GM19239 (cell line): ENCODE measurements around the gene ZNF620.
"Not testable (repeated sequence)": the region's sequence is repeated elsewhere in the genome, so short reads cannot be mapped to it uniquely, and the experiment has no call there.

ENCODE experiments used
- DNase-seq: peaks from one replicate; pipeline ENCODE4 v3.0.0; 2011; ENCODE audit warnings: low spot score; ENCODE audit not compliant: insufficient read length
- FAIRE-seq: peaks from 2 replicates; lab custom pipeline; 2011; peaks lifted over from hg19 to GRCh38; lab: Jason Lieb, UNC

Gene ZNF620

DNA sequence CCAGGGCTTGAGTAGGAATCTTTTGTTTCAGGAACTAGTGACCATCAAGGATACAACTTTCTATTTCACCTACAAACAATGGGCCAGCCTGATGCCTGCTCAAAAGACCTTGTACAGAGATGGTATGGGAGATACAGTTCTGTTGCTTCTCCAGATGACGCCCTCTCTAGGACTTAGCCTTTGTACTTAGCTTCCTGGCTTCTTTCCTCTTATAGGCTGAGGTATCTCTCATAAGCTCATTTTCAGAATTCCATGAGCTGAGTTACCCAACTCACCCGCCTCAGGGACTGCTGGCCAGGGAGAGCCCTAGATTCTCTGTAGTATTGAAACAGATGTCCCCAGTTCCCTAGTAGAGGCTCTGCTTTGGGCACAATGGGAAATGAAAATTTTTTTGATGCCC lies 8.6 kb upstream of the ZNF620 start:
- FAIRE-seq, result no peak
- no peak for DNase-seq

DNA sequence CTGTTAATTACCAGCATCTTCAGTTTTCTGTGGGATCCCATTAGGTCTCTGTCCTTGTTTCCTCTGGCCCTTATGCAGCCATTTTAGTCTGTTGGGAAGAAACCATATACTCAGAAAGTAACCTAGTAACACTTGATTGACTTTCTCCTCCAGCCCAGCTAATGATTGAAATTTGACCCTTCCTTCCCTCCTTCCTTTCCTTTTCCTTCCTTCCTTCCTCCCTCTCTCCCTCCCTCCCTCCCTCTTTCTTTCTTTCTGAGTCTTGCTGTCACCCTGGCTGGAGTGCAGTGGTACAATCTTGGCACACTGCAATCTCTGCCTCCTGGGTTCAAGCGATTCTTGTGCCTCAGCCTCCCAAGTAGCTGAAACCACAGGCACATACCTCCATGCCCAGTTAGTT lies 5.9 kb upstream of the ZNF620 start:
- FAIRE-seq (no peak), DNase-seq (no peak)

DNA sequence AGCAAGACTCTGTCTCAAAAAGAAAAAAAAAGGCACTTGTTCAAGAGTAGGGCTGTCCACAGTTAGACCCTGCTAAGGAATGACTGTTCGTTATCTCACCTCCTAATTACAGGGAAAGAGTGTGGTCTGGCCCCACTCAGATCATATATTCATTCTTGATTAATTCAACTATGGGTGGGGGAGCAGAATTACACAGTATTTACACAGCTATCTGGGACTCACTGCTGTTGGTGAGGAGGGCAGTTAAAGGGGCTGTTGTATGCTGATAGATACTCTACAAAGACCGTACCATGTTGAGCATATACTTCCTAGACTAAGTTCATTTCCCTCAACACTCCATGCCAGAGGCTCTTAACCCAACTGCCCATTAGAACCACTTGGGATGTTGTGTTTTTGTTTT lies 3.8 kb upstream of the ZNF620 start:
- FAIRE-seq (no peak), DNase-seq (no peak)

DNA sequence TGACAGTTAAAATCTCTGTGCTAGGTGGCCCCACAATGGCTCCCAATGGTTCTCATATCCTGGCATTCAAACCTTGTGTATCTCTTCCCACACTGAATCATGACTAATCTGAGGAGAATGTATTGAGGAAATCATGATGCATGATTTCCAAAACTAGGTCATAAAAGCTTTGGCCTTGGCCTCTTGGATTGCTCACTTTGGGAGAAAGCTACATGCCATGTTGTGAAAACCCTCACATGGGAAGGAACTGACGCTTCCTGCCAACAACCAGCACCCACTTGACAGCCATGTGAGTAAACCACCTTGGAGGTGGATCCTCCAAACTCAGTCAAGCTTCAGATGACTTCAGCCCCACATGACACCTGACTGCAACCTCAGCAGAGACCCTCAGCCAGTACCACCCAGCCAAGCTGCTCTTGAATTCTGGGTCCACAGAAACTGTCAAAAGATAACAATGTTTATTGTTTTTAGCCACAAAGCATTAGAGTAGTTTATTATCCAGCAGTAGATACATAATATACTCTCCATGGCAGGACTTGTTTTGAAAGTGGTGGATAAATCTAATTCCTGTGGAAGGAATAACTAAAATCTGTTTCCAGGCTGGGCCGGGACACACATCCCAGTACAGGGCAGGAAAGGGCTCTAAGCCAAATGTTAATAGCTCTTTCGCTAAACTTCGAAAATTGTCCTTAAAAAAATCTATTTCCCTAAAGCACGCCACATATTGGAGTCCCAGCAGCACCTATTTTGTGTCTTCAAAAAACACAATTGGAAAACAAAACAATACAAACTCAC lies 1.0 kb upstream of the ZNF620 start:
- no peak for DNase-seq
- FAIRE-seq, result no peak

DNA sequence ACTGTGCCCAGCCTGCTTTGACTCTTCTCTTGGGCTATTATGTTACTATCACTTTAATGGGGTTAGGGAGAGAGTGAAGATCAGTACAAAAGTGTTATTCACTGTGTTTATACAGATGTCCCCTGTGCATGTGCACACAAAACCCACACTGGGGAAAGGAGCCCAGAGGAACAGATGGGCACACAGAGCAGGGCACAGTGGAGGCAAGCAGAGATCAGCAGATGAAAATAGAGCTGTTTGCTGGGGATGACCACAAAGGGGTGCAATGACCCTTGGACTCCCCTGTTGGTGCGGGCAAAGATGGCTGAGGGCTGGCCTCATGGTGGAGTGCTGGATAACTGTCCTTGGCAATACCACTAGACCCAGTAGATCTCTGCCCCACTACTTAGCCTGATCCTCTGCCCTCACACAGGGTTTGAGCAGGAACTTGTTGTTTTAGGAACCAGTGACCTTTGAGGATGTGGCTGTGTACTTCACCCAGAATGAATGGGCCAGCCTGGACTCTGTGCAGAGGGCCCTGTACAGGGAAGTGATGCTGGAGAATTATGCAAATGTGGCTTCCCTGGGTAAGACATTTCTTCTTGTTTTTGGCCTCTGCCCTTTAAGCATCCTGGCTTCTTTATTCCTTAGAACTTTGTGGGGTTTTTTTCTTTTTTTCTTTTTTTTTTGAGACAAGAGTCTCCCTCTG lies 5.3 kb downstream of the ZNF620 start:
- DNase-seq (no peak), FAIRE-seq (no peak)

DNA sequence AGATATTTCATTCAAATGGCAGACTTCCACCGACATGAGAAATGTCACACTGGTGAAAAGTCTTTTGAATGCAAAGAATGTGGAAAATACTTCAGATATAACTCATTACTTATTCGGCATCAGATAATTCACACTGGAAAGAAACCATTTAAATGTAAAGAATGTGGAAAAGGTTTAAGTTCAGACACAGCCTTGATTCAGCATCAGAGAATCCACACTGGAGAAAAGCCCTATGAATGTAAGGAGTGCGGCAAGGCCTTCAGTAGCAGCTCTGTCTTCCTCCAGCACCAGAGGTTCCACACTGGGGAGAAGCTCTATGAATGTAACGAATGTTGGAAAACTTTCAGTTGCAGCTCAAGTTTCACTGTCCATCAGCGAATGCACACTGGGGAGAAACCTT lies 10.4 kb downstream of the ZNF620 start:
- no peak for FAIRE-seq
- no peak for DNase-seq

DNA sequence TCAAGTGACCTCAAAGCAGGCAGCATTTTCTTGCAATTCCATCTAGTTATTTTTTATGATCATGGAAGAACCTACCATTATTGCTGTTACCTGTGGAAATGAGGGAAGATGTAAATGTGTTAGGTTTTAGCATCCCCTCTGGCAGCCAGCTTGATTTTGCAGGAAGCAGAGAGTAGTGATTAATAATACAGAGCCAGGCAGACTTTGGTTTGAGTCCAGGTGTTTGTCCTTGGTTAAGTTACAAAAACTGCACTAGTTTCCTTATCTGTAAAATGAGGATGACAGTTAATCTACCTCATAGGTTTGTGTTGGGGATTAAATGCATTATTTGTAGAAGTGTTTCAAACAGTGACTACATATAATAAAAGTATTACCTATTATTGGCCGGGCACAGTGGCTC lies 12.2 kb downstream of the ZNF620 start:
- FAIRE-seq, result no peak
- DNase-seq, result no peak

DNA sequence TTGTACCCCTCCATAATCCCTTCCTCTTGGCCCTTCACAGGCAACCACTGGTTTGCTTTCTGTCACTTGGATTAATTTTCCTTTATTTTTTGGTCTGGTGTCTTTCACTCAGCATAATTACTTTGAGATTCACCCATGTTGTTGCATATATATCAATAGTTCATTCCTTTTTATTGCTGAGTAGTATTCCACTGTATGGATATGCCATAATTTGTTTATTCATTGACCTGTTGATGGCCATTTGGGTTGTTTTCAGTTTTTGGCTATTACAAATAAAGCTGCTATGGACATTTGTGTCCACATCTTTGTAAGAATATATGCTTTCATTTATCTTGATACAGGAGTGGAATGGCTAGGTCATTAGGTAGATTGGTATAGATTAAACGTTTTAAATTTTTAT lies 13.0 kb downstream of the ZNF620 start:
- FAIRE-seq, result no peak
- DNase-seq, result no peak

DNA sequence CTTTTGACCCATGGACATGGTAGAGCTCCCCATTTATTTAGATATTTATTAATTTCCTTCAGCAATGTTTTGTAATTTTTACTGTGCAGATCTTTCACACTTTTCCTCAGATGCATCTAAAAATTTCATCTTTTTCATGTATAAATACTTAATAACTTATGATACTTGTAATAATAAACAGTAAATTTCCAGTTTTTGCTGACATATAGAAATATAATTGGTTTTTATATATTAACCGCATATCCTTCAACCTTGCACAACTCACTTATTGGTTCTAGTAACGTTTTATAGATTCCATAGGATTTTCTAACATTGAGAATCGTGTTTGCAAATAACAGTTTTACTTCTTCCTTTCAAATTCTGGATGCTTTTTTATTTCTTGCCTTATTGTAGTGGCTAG lies 15.4 kb downstream of the ZNF620 start:
- DNase-seq (no peak), FAIRE-seq (no peak)

DNA sequence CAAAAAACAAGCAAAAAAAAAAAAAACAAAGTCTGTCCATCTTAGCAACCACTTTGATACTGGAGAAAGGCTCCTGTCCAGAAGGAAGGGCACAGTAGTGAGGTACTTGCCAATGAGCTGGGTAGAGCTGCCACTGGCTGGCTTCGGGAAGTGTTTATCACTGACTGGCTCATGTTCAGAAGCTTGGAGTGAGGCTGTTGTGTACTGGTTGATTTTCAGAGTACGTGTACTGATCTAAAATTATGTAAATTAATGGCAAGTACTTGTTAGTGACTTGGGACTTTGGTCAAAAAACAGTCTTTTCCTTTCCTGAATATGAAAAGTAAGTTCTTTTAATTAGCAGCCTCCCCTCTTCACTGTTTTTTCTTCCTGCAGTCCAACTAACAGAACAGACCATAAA lies 17.9 kb downstream of the ZNF620 start:
- FAIRE-seq (no peak), DNase-seq (no peak)

DNA sequence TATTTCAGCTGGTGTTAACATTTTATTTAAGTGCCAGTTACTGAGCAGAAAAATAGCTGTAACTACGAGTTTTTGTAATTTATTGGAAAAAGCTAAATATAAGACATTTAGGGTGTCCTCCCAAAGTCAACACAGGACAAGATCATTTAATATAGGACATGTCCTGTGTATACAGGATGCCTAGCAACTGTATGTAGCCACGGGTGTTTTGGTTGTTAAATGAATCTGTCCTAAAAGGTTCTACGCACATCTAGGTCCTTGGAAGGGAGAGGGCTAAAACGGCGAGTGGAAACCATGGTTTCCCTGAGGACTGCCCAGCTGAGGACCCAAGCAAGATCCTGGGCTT lies 18.4 kb downstream of the ZNF620 start:
- no peak for DNase-seq

DNA sequence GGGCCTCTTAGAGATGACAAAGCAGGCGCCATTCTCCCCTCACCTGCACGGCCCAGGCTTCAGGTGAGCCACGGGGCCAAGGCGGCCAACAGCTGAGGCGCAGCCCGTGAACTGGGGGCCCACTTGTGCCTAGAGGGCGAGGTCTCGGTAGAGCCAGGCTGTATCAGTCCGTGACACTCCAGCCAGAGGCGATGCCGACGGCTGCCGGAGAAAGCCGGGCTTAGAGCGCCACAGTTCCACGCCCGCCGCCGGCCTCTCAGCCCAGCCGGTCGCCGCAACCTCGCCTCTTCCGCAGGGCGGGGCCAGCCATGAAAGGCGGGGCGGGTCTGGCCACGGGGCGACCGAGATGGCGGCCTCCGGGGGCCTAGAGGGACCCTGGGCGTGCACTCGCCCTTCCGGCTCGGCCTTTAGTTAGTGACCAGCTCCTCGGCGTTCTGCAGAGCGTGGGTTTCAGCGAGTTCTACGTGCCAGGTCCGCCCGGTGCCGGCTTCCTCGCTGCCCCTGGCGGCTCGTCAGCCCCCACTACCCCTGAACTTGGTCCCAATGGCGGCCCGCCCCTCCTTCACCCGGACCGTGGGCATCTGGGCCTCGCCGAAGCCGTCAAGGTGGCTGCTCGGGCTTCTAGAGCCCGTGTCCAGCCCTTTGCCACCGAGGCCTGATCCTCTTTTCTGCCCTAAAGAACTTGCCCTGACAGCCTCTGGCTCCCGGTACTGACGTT lies 18.9 kb downstream of the ZNF620 start, which contains the start of gene ZNF621:
ZNF621 (plus strand) TSS at position 393 of the 718 bp plus-strand sequence. CDS start 881 bp downstream, outside the sequence.
- peak; percentile 87 for FAIRE-seq
- DNase-seq, result peak; percentile 87

More for the DNA sequence above, 18.4 kb downstream of the ZNF620 start:
- FAIRE-seq, result no peak

DNA sequence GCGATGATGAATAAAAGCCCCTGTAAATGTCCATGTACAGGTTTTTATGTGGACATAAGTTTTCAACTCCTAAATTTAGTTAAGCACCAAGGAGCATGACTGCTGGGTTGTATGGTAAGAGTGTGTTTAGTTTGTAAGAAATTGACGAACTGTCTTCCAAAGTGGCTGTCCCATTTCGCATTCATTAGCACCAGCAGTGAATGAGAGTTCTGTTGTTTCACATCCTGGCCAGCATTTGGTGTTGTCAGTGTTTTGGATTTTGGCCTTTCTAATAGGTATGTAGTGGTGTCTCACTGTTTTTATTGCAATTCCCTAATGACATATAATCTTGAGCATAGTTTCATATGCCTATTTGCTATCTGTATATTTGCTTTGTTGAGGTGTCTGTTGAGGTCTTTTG lies 22.6 kb downstream of the ZNF620 start:
- DNase-seq (no peak), FAIRE-seq (no peak)

DNA sequence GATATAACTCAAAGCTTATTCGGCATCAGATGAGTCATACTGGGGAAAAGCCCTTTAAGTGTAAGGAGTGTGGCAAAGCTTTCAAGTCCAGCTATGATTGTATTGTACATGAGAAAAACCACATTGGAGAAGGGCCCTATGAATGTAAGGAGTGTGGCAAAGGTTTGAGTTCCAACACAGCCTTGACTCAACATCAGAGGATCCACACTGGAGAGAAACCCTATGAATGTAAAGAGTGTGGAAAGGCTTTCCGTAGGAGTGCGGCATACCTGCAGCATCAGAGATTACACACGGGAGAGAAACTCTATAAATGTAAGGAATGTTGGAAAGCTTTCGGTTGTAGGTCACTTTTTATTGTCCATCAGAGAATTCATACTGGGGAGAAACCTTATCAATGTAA lies 26.4 kb downstream of the ZNF620 start:
- no peak for FAIRE-seq

DNA sequence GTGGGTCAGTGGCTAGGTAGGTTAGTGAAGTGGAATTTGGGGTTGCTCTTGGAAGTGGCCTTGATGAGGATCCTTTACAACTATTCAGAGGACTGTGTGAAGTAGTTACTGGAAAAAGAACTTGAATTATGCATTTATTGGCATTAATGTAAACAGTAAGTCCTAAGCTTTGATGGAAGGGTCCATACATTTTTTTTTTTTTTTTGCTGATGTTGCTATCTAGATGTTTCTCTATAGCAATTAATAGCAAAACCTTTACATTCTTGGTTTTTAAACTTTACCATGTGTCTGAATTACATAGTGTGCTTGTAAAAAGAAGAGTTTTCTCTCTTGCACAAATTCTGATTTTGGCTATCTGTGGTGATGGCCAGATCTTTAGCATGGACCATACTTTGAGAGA lies 28.4 kb downstream of the ZNF620 start:
- FAIRE-seq (no peak), DNase-seq (no peak)

More for the DNA sequence above, 26.4 kb downstream of the ZNF620 start:
- DNase-seq, result no peak

DNA sequence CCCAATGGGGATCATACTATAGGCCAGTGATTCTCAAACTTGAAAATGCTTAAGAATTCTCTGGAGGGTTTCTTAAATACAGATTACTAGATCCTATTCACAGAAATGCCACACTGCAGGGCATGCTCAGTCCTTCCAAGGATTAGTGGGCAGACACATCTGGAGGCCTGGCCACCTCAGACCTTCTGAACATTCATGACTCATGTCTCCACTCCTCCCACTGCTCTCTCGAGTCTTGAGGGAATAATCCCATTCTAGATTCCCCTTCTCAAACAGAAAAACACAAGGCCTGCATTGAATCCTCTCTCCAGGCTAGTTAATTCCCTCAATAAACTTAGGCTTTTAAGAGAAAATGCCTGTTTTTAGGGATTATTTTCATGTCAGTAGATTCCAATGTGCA lies 41.0 kb downstream of the ZNF620 start:
- FAIRE-seq (no peak), DNase-seq (no peak)

DNA sequence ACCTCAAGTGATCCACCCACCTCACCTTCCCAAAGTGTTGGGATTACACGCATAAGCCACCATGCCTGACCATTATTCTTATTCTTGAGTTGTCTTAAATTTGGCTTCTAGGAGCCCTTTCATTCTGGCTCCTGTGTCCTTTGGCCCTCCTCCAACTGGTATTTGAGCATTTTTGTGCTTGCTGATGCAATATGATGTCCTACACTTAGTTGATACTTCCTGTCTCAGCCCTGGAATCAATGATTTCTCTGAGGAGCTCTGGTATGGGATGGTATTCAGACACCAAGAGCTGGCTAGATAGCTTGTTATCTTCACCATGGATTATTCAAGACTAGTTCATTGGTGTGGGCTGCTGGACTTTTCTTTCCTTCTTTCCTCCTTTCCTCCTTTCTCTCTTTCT lies 44.3 kb downstream of the ZNF620 start:
- FAIRE-seq, result no peak

DNA sequence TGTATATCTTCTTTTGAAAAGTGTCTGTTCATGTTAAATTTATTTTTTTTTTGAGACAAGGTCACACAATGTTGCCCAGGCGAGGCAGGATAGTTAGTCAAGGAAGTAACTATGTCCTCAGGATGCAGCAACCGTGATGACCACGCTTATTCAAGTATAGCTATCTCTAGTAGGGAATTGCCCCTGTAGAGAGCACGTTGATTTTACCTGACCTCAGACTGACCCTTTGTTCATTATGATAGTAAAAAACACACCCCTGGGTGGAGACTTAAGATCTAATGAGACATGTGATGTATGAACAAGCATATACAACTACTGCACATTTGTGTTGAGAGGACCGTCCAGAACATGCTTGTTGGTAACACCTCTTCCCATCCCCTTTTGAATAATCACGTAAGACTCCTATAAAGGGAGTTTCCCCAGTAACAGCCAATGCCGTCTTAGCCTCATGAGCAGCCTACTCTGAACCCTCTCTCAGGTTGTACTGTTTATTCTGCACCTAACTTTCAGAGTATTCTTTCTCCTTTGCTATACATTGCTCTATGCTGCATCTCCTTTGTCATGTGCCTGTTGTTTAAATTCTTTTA lies 51.8 kb downstream of the ZNF620 start:
- DNase-seq (no peak), FAIRE-seq (no peak)

More for the DNA sequence above, 44.3 kb downstream of the ZNF620 start:
- no peak for DNase-seq

DNA sequence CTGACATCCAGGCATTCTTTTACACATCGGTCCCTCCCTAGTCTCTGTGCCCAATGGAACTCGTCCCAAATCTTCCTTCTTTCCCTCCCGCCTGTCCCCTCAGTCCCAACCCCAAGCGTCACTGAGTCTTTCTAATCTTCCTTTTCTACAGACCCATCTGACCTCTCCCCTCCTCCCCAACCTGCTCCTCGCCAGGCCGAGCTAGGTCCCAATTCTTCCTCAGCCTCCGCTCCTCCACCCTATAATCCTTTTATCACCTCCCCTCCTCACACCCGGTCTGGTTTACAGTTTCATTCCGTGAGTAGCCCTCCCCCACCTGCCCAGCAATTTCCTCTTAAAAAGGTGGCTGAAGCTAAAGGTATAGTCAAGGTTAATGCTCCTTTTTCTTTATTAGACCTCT lies 56.6 kb downstream of the ZNF620 start:
- DNase-seq, FAIRE-seq: not testable (repeated sequence)

DNA sequence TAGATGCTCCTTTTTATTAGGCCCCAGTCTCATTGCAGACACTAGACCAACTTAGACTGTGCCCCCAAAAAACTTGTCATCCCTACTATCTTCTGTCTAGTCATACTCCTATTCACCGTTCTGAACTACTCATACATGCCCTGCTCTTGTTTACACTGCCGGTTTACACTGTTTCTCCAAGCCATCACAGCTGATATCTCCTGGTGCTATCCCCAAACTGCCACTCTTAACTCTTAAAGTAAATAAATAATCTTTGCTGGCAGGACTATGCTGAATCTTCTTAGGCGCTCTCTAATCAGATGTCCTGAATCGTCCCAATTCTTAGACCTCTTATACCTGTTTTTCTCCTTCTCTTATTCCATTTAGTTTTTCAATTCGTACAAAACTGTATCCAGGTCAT lies 59.8 kb downstream of the ZNF620 start:
- FAIRE-seq, DNase-seq: not testable (repeated sequence)

DNA sequence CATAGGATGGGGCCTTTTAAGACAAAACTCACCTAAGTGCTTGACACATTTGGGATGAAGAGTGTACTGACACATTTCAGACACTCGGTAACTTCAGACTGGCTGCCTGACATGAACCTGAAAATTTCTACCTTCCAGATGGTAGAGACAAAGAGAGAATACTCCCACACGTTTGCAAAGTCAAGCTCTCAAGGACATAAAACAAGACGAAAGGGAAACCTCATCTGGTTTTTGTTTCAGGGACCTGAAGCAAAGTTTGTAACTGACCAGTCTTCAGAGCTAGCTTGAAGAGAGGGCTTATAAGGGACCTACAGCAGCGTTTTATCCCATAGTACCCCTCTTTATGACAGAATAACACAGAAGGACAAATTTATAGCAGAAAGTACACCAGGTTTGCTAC lies 60.9 kb downstream of the ZNF620 start:
- no peak for DNase-seq
- FAIRE-seq, result no peak
